ENCODE measurements around the gene SKIL. TPM values are rescaled to one million over a fixed set of nuclear protein-coding genes. Genes with fewer than 3 reads are reported as not detected.

Gene SKIL
- total RNA-seq, 2 donors from 2014 or later, result 77.2 to 101 TPM

DNA sequence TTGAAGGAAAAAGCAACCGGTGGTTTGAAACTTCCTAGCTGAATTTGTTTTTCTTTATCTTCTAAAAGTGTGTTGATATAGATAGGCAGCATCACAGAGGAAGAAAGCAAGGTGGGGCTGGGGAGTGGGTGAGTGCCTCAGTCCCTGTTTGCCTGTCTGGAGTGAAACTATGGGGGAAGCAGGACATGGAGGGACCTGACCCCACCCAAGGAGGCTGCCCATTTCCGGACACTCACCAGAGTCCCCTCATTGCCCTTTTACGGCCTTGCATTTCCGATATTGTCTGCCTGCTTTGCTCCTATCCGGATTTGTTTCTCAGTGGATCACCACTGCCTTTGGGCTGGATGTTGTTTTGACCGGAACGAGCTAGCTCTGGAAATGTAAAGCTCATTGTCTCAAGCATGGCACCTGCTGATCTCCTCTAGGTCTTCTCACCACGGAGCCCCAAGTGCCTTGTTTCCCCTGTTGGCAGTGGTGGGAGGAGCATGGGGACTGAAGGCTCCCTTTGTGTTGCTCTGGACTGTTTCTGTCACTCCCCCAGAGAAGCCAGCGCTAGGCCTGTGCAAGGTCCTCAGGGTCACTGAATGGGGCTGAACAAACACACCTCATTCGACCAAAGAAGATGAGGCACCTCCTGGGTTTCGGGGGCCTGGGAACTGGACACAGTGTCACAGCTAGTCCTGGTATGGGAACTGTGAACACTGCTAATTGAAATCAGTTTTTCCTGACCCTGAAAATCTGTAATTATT, 68.2 kb downstream of the SKIL start:
- intact Hi-C loops (cut with DNase I), result no loop called here
- no peak for DNase-seq (ENCODE audit: low spot score)

DNA sequence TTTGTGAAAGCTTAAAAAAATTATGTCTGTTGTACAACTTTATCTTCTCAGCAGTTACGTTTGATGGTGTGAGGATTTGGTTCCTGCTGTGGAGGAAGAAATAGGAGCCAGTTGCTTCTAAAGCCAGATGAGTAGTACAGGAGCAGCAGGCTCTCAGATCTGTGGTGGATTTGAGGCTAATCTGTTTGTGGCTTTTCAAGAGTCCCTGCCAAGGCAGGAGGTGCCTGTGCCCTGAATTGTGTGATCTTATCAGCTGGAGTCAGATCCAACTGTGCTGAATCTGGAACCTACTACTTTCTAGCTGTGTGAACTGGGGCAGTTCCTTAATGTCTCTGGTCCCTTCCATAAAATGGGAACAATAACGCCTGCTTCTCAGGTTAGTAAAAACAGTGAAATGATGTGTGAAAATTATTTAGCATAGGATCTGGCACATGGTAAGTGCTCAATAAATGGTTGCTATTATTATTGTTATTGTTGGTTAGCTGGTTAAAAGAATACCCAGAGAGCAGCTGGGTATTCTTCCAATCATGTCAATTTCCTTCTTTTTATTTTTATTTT, 68.8 kb downstream of the SKIL start:
- intact Hi-C loops (cut with DNase I), result no loop called here
- DNase-seq (ENCODE audit: low spot score), result no peak

DNA sequence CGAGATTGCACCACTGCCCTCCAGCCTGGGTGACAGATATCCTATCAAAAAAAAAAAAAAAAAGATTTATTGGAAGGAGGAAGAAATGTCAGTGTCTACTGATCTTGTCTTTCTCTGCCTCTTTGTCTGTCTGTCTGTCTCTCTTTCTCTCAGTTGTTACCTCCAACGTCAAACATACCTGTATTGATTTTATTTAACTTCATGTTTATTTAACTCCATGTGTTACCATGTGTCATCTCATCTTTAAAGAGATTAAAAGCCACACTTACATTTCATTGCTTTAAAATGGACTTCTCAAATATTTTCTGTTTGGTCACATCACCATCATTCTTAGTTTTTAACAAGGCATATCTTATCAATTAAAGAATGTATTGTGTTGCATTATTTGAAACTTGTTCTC, 70.6 kb downstream of the SKIL start:
- intact Hi-C loops (cut with DNase I), result no loop called here
- DNase-seq (ENCODE audit: low spot score), result no peak

DNA sequence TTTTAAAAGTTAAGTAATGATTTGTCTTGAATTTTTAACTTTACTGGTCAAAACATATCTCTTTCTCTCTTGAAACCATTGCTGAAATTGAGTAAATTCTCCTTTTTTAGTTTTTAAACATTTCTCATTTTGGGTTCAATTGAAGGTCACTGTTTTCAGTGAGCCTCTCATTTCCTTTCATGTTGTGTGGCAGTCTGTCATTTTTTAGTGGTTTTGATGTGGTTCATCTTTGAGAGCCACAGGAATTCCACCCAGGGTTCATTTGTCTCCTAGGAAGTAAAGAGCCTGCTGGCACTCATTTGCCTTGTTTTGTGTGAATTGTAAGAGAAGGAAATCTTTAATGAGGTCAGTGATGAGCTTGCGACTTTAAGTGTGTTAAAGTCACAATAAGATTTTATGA, 71.5 kb downstream of the SKIL start:
- intact Hi-C loops (cut with DNase I), result no loop called here
- DNase-seq (ENCODE audit: low spot score), result no peak

DNA sequence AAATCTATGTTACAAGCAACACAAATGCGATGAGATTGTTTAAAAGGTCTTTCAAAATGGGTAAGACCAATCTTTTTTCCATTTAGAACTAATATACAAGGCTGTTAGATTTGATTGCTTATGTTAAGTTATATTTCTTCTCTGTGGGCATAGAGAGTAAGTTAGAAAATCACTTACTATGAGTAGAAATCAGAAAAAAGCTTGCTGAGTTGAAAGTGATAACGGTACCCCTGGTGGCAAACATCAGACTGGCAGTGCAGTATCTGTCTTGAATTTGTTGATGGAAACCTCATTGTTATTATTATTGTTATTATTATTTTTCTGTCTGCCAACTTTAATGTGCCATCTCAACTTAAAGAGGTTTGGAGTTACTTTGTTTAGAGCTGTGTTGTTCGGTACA, 73.5 kb downstream of the SKIL start:
- intact Hi-C loops (cut with DNase I), result no loop called here
- no peak for DNase-seq (ENCODE audit: low spot score)

DNA sequence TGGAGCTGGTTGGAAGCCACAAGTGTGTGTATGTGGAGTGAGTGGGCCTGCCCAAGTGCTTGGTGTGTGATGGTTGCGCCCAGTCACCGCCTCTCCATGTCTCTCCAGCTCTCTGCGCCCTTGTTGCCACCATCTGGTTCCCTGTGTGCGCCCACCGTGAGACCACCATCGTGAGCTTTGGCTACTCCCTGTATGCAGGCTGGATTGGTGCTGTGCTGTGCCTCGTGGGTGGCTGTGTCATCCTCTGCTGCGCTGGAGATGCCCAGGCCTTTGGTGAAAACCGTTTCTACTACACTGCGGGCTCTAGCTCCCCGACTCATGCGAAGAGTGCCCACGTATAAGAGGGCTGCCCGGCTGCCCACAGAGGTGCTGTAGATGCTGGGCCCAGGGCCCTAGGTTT, 74.9 kb downstream of the SKIL start:
- DNase-seq (ENCODE audit: low spot score), result no peak
- intact Hi-C loops (cut with DNase I), result no loop called here

DNA sequence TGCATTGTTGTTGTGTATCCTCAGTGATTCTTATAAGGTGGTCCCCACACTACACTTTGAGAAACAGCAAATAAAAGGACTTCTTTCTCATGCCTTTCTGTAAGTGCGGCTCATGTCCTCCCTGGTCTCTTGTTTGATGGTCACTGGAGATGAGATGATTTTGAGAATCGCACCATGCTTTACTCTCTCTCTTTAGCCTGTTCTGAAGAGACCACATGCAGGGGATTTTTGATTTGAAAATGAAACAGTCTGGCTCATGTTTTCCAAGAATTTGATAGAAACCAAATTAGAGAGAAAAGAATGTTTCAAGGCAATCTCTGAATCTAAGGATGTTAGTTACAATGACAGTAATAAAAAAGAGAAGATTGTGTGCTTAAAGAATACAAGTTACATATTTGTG, 79.2 kb downstream of the SKIL start:
- intact Hi-C loops (cut with DNase I), result no loop called here
- DNase-seq (ENCODE audit: low spot score), result no peak

DNA sequence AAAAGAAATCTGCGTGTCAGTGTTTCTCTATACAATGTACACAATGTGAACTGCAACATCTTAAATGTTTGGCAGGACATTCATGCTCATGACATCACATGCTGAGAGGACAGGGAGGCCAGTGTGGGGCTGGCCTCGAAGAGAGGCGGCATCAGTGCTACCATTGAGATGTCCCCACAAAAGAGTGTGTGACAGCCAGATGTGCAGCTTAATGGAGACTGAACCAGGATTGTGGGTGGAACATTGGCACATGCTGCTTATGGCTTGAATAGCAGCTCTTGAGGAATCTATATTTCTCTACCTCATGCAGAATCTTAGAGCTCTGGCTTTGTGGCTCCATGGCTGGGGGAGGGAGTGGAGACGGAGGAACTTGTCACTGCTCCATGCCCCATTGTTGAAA, 79.7 kb downstream of the SKIL start:
- DNase-seq (ENCODE audit: low spot score), result no peak
- intact Hi-C loops (cut with DNase I), result no loop called here

DNA sequence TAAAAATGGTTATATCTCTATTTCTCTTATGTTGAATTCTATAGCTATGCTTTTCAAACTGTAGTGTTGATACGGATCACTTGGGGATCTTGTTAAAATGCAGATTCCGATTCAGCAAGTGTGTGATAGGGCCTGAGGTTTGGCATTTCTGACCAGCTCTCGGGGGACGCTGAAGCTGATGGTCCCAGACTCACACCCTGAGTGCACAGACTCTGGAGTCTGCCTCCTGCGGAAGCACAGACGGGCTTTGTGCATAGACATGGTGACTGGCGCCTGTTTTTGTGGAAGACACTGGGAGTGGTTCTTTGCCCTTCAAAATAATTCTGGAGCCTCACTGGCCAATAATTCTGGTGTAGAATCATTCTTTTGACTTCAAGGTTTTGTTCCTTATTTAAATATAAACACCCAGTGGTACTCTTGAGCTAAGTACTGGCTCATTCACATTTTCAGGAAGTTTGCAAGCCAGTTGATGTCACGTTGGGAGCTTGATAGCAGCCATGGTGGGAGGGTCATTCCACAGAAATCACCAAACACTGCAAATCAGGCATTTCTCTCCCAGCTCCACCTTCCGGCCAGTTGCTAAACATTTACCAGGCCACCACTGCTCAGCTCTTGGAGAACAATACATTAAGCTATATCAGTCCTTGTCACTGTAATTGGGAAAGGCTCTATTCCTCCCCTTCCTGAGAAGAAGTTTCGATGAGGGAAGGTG, 80.3 kb downstream of the SKIL start:
- no peak for DNase-seq (ENCODE audit: low spot score)
- intact Hi-C loops (cut with DNase I), result no loop called here

DNA sequence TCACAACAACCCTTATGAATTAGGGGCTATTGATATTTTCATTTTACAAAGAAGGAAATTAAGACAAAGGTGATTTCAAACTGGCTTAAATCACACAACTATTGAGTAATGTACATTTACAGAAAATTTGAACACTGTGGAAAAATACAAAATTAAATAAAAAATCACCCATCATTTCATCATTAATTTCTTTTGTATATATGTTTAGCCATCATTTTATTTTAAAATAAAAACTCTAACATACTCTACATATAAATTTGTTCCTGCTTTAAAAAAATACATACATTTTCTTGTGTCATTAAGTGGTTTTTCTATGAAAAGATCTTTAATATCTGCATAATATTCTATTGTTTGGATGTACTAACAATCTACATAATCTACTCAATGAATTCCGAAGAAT, 81.3 kb downstream of the SKIL start:
- intact Hi-C loops (cut with DNase I), result no loop called here

DNA sequence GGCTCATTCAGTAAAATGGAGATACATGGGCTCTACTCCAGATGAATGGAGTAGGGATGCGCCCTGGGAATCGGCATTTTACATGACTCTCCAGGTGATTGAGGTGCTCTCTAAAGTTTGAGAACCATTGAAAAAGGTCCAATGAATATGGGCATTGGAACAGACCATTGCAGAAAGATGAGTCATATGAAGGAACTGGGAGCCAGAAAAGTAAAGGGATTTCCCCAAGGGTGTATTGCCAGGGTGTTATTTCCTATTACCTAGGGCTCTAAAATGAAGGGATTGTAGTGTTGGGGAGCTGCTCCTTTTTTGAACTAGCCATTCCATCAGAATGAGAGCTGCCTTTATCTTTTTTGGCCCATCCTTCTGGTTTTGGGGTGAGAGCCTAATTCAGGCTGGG, 82.8 kb downstream of the SKIL start:
- no peak for DNase-seq (ENCODE audit: low spot score)
- intact Hi-C loops (cut with DNase I), result no loop called here

More for the DNA sequence above, 81.3 kb downstream of the SKIL start:
- no peak for DNase-seq (ENCODE audit: low spot score)

DNA sequence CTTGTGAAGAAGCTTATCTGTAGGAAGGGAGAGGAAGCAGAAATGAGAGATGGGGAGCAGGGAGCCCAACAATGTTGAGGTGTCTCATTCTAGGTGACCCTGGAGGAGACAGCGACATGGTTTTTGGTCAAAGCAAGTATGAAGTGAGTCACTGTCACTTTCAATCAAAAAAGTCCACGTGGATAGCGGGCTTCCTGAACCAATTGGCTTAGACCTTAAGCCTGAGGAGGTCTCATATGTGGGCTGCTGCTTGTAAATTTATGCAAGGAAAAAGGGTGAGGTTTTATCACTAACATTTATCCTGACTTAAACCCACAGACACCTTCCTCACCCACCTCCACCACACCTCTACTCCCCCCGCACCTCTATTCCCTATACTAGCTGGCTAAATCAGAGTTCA, 83.9 kb downstream of the SKIL start:
- intact Hi-C loops (cut with DNase I), result no loop called here
- no peak for DNase-seq (ENCODE audit: low spot score)

DNA sequence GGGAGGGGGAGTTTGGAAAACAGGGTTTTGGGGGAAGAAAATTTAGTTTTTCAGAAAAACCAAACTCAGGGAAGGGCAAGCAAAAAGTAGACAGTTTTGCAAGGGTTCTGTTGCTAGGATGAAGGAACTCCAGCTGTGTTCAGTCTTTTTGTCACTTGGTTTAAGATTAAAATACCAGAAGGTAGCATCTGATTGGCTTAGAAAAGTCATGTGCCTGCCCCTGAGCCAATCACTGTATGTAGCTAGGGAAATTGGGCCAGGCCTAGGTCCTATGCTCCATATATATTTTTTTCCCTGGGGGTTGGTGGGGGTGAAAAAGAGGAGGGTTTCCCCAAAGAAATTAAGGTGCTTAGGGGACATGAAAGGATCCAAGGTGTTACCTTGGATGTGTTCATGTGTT, 85.4 kb downstream of the SKIL start:
- intact Hi-C loops (cut with DNase I), result no loop called here
- no peak for DNase-seq (ENCODE audit: low spot score)

DNA sequence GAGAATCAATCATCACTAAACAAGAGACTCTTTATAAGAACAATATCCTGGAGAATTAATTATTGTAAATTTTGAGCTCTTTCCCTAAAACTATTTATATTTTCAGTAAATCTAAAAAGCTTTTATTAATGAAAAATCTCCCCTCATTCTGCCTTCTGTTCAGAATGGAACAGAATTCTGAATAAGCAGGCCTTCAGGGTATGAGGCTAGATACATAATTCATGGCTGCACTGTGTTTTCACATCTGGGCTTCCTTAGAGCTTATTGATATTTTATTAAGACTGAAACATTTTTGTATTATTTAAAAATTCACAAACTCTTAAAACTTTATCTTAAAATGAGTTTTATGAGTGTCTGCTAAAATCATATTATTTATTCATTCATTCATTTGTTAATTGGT, 85.9 kb downstream of the SKIL start:
- intact Hi-C loops (cut with DNase I), result no loop called here

More for the DNA sequence above, 85.9 kb downstream of the SKIL start:
- no peak for DNase-seq (ENCODE audit: low spot score)

Small RNA genes lying within 50 kb of the gene (microRNA-seq; reads per million reads assigned to microRNA genes)
- gene MIR6828 (ENCODE audit: borderline microRNAs expressed in 2 of 2), result 0 to 0.32 reads per million in 2 donors

Other genes starting within 250 kb of the SKIL start
- gene PHC3, start 176.0 kb upstream of the SKIL start, total RNA-seq, result 10 to 100 TPM; 84.5 to 85.6 TPM
- gene PRKCI, start 135.3 kb upstream of the SKIL start, total RNA-seq, result 10 to 100 TPM; 19.8 to 25.5 TPM
- 10 to 100 TPM; 26.5 to 41.5 TPM for gene CLDN11, start 61.2 kb downstream of the SKIL start, total RNA-seq
- gene SLC7A14, start 228.4 kb downstream of the SKIL start, total RNA-seq, result under 1 TPM in 1 of 2 donors, not detected in 1; 0.05 TPM